ENCODE data around the gene ATP2C2.

Gene ATP2C2

GRCh38 chr16:84511831-84512230 lies 143.5 kb downstream of the ATP2C2 start:
- H3K4me1 ChIP-seq (ENCODE audit: insufficient read depth, low read length, poor library complexity, severe bottlenecking), result peaks cover 12% of the 10 kb centered on the region
- no peaks in the 10 kb centered on the region for H3F3A ChIP-seq (ENCODE audit: low read depth)
- no peak overlapping the region for H3K4me2 ChIP-seq (ENCODE audit: low read depth, low read length, poor library complexity, severe bottlenecking)
- no peaks in the 10 kb centered on the region for H4K20me1 ChIP-seq (ENCODE audit: insufficient read depth, low read length, poor library complexity, severe bottlenecking)
- no peak overlapping the region for H3K4me3 ChIP-seq (ENCODE audit: low read length, poor library complexity, severe bottlenecking)
- H3K27me3 ChIP-seq (ENCODE audit: insufficient read depth, low read length, poor library complexity, severe bottlenecking), result no peaks in the 10 kb centered on the region
- no peak for TF ChIP-seq CTCF (conservative IDR thresholded peaks at IDR 0.05; ENCODE audit: low read length)
- no peak for TF ChIP-seq EZH2phosphoT487 (IDR thresholded peaks at IDR 0.05; ENCODE audit: borderline replicate concordance)
- H3K9me3 ChIP-seq (ENCODE audit: insufficient read depth, low read depth, low read length), result no peaks in the 10 kb centered on the region
- H3K36me3 ChIP-seq (ENCODE audit: insufficient read depth, low read length), result no peaks in the 10 kb centered on the region
- H3K9ac ChIP-seq (ENCODE audit: low read depth, low read length, poor library complexity, severe bottlenecking), result no peak overlapping the region
- H3K79me2 ChIP-seq (ENCODE audit: insufficient read depth, low read length), result no peaks in the 10 kb centered on the region
- no peaks in the 10 kb centered on the region for H3K9me2 ChIP-seq (replicated peaks; ENCODE audit: low read depth, low read length)
- no peak overlapping the region for H2AFZ ChIP-seq (ENCODE audit: low read length)

- Histone ChIP-seq H3K9me3 (ENCODE audit: insufficient read depth, low read depth, low read length) (no peaks in the 10 kb centered on the region), H2AFZ (ENCODE audit: low read length) (no peak overlapping the region), H4K20me1 (ENCODE audit: insufficient read depth, low read length, poor library complexity, severe bottlenecking) (no peaks in the 10 kb centered on the region), H3K36me3 (ENCODE audit: insufficient read depth, low read length) (no peaks in the 10 kb centered on the region), H3K9me2 (replicated peaks; ENCODE audit: low read depth, low read length) (no peaks in the 10 kb centered on the region), H3K27me3 (ENCODE audit: insufficient read depth, low read length, poor library complexity, severe bottlenecking) (no peaks in the 10 kb centered on the region), H3K9ac (ENCODE audit: low read depth, low read length, poor library complexity, severe bottlenecking) (no peak overlapping the region), H3K4me3 (ENCODE audit: low read length, poor library complexity, severe bottlenecking) (no peak overlapping the region), H3K79me2 (ENCODE audit: insufficient read depth, low read length) (no peaks in the 10 kb centered on the region), H3F3A (ENCODE audit: low read depth) (no peaks in the 10 kb centered on the region), H3K4me1 (ENCODE audit: insufficient read depth, low read length, poor library complexity, severe bottlenecking) (peaks cover 12% of the 10 kb centered on the region), H3K4me2 (ENCODE audit: low read depth, low read length, poor library complexity, severe bottlenecking) (no peak overlapping the region)
- TF ChIP-seq CTCF (conservative IDR thresholded peaks at IDR 0.05; ENCODE audit: low read length) (no peak), EZH2phosphoT487 (IDR thresholded peaks at IDR 0.05; ENCODE audit: borderline replicate concordance) (no peak)
Measured at GRCh38 chr16:84513123-84513522, 144.8 kb downstream of the ATP2C2 start.

GRCh38 chr16:84513666-84514065 lies 145.3 kb downstream of the ATP2C2 start:
- Histone ChIP-seq H3K4me2 (ENCODE audit: low read depth, low read length, poor library complexity, severe bottlenecking) (no peak overlapping the region), H3F3A (ENCODE audit: low read depth) (no peaks in the 10 kb centered on the region), H3K79me2 (ENCODE audit: insufficient read depth, low read length) (no peaks in the 10 kb centered on the region), H3K27me3 (ENCODE audit: insufficient read depth, low read length, poor library complexity, severe bottlenecking) (no peaks in the 10 kb centered on the region), H3K9me3 (ENCODE audit: insufficient read depth, low read depth, low read length) (no peaks in the 10 kb centered on the region), H2AFZ (ENCODE audit: low read length) (no peak overlapping the region; the same call in 1 of the 2 replicates), H3K4me1 (ENCODE audit: insufficient read depth, low read length, poor library complexity, severe bottlenecking) (peaks cover 12% of the 10 kb centered on the region), H3K4me3 (ENCODE audit: low read length, poor library complexity, severe bottlenecking) (no peak overlapping the region), H3K9ac (ENCODE audit: low read depth, low read length, poor library complexity, severe bottlenecking) (no peak overlapping the region), H3K36me3 (ENCODE audit: insufficient read depth, low read length) (no peaks in the 10 kb centered on the region), H4K20me1 (ENCODE audit: insufficient read depth, low read length, poor library complexity, severe bottlenecking) (no peaks in the 10 kb centered on the region), H3K9me2 (replicated peaks; ENCODE audit: low read depth, low read length) (no peaks in the 10 kb centered on the region)
- TF ChIP-seq EZH2phosphoT487 (IDR thresholded peaks at IDR 0.05; ENCODE audit: borderline replicate concordance), result no peak
- TF ChIP-seq CTCF (conservative IDR thresholded peaks at IDR 0.05; ENCODE audit: low read length), result no peak

Data from Loucy (cell line).